Measurements from ENCODE around the gene LIMCH1. TPM values are rescaled to one million over a fixed set of nuclear protein-coding genes. Genes with fewer than 3 reads are reported as not detected.

LIMCH1 gene
- polyA plus RNA-seq, 1 of the 3 experiments (the other 2 are of a cell fraction) = 1.2 TPM

- Histone ChIP-seq H3K27ac (ENCODE audit: low read depth in 2 of 2, low read length in 1 of 2) (peak overlapping the region in 1 of 2 experiments; percentile 68; a peak in 2 of 4 replicates), H3K9me2 (no peaks in the 10 kb centered on the region), H2AFZ (ENCODE audit: low read depth) (no peak overlapping the region), H3K36me3 (replicated peaks in 1 of 2; ENCODE audit: control insufficient read depth in 1 of 2, insufficient read depth in 2 of 2, low read length in 1 of 2) (no peaks in the 10 kb centered on the region), H3K4me1 (ENCODE audit: control insufficient read depth in 1 of 2, insufficient read depth in 2 of 2, low read depth in 1 of 2, low read length in 1 of 2) (peaks cover 0 to 11% of the 10 kb centered on the region in 2 experiments; a peak in 2 of 4 replicates), H3K79me2 (ENCODE audit: insufficient read depth) (no peaks in the 10 kb centered on the region), H3K27me3 (ENCODE audit: insufficient read depth) (no peaks in the 10 kb centered on the region), H3F3A (replicated peaks; ENCODE audit: insufficient read depth) (no peaks in the 10 kb centered on the region), H3K9me3 (no peaks in the 10 kb centered on the region), H3K4me2 (no peak overlapping the region), H3K9ac (no peak overlapping the region), H4K20me1 (ENCODE audit: insufficient read depth) (no peaks in the 10 kb centered on the region), H3K4me3 (ENCODE audit: low read depth in 2 of 2, low read length in 1 of 2) (no peak overlapping the region)
- 14% methylated on average over 1 of the region's 2 CpGs for WGBS (ENCODE audit: low lambda C conversion rate)
- POLR2A ChIA-PET = no interaction called here
- DNase-seq = peak; percentile 67
- CTCF ChIA-PET = interaction anchor here (0.8 to 1.6 kb wide), 3 partner anchors 14 to 24 kb away, joined by 3 to 4 read pairs (median 3); no protein-coding TSS in a partner anchor
- TF ChIP-seq NFIC (IDR thresholded peaks at IDR 0.05; ENCODE audit: borderline replicate concordance) = no peak
- 0 out of 2 replicates have a peak, but pooled peaks have one; percentile 8 for TF ChIP-seq RAD21 (IDR thresholded peaks at IDR 0.05; ENCODE audit: low read length)
- TF ChIP-seq RCOR1 (IDR thresholded peaks at IDR 0.05; ENCODE audit: low read length) = peak; percentile 47; the same call in 1 of the 2 replicates
- TF ChIP-seq FOXM1 (IDR thresholded peaks at IDR 0.05; ENCODE audit: low read depth) = no peak
- peak; percentile 31 for TF ChIP-seq CHD2 (IDR thresholded peaks at IDR 0.05; ENCODE audit: low read length, partially characterized antibody)
- peak in 1 of 2 experiments; percentile 68; a peak in 2 of 4 replicates for TF ChIP-seq EP300 (IDR thresholded peaks at IDR 0.05; ENCODE audit: borderline replicate concordance in 1 of 2, low read depth in 1 of 2, low read length in 1 of 2)
Measured at GRCh38 chr4:41505161-41505661, 32.7 kb upstream of the LIMCH1 start.

GRCh38 chr4:41506130-41506529, 31.8 kb upstream of the LIMCH1 start:
- POLR2A ChIA-PET = no interaction called here

GRCh38 chr4:41507291-41507947, 30.5 kb upstream of the LIMCH1 start:
- WGBS (ENCODE audit: low lambda C conversion rate) = 35% methylated on average over 3 of the region's 3 CpGs
- CTCF ChIA-PET = no interaction called here
- no peak overlapping the region for H3K4me2 ChIP-seq
- H3K79me2 ChIP-seq (ENCODE audit: insufficient read depth) = no peaks in the 10 kb centered on the region
- POLR2A ChIA-PET = no interaction called here
- no peaks in the 10 kb centered on the region for H3F3A ChIP-seq (replicated peaks; ENCODE audit: insufficient read depth)
- H3K9me2 ChIP-seq = no peaks in the 10 kb centered on the region
- H3K36me3 ChIP-seq (replicated peaks in 1 of 2; ENCODE audit: control insufficient read depth in 1 of 2, insufficient read depth in 2 of 2, low read length in 1 of 2) = no peaks in the 10 kb centered on the region
- no peaks in the 10 kb centered on the region for H4K20me1 ChIP-seq (ENCODE audit: insufficient read depth)
- H3K27me3 ChIP-seq (ENCODE audit: insufficient read depth) = no peaks in the 10 kb centered on the region
- no peaks in the 10 kb centered on the region for H3K9me3 ChIP-seq
- DNase-seq = no peak
- H3K4me1 ChIP-seq (ENCODE audit: control insufficient read depth in 1 of 2, insufficient read depth in 2 of 2, low read depth in 1 of 2, low read length in 1 of 2) = peaks cover 0 to 11% of the 10 kb centered on the region in 2 experiments; a peak in 2 of 4 replicates
- no peak overlapping the region for H3K4me3 ChIP-seq (ENCODE audit: low read depth in 2 of 2, low read length in 1 of 2)
- no peak overlapping the region for H3K27ac ChIP-seq (ENCODE audit: low read depth in 2 of 2, low read length in 1 of 2)
- H3K9ac ChIP-seq = no peak overlapping the region
- no peak overlapping the region for H2AFZ ChIP-seq (ENCODE audit: low read depth)
- TF ChIP-seq RXRA (IDR thresholded peaks at IDR 0.05; ENCODE audit: borderline replicate concordance, low read depth) (no peak), RCOR1 (IDR thresholded peaks at IDR 0.05; ENCODE audit: low read length) (no peak), FOXM1 (IDR thresholded peaks at IDR 0.05; ENCODE audit: low read depth) (no peak), FOXJ3 (CRISPR knock-in tag; IDR thresholded peaks at IDR 0.05) (no peak), TCF12 (IDR thresholded peaks at IDR 0.05) (no peak), YY1 (IDR thresholded peaks at IDR 0.05; ENCODE audit: low read depth) (no peak), TEAD4 (IDR thresholded peaks at IDR 0.05; ENCODE audit: borderline replicate concordance, insufficient read depth) (no peak), ELF1 (IDR thresholded peaks at IDR 0.05) (no peak), GABPA (IDR thresholded peaks at IDR 0.05; ENCODE audit: low read depth) (no peak), MAX (IDR thresholded peaks at IDR 0.05; ENCODE audit: low read depth) (no peak), NFIC (IDR thresholded peaks at IDR 0.05; ENCODE audit: borderline replicate concordance) (no peak), EZH2phosphoT487 (IDR thresholded peaks at IDR 0.05; ENCODE audit: borderline replicate concordance, low read depth) (no peak), CHD2 (IDR thresholded peaks at IDR 0.05; ENCODE audit: low read length, partially characterized antibody) (no peak), ZBTB33 (IDR thresholded peaks at IDR 0.05; ENCODE audit: borderline replicate concordance, low read depth) (no peak), USF1 (IDR thresholded peaks at IDR 0.05; ENCODE audit: borderline replicate concordance, low read depth) (no peak), SIN3A (IDR thresholded peaks at IDR 0.05; ENCODE audit: borderline replicate concordance, low read depth, low read length) (no peak)

More at GRCh38 chr4:41506130-41506529, 31.8 kb upstream of the LIMCH1 start:
- TF ChIP-seq ELF1 (IDR thresholded peaks at IDR 0.05) (no peak), GATA2 (CRISPR knock-in tag; IDR thresholded peaks at IDR 0.05) (0 out of 2 replicates have a peak, but pooled peaks have one; percentile 14)
- no peak overlapping the region for H3K4me2 ChIP-seq
- H3F3A ChIP-seq (replicated peaks; ENCODE audit: insufficient read depth) = no peaks in the 10 kb centered on the region
- H3K4me1 ChIP-seq (ENCODE audit: control insufficient read depth in 1 of 2, insufficient read depth in 2 of 2, low read depth in 1 of 2, low read length in 1 of 2) = peaks cover 0 to 11% of the 10 kb centered on the region in 2 experiments; a peak in 2 of 4 replicates
- no peak for DNase-seq
- H4K20me1 ChIP-seq (ENCODE audit: insufficient read depth) = no peaks in the 10 kb centered on the region
- H3K27ac ChIP-seq (ENCODE audit: low read depth in 2 of 2, low read length in 1 of 2) = no peak overlapping the region; a peak in 1 of 4 replicates
- H3K9me2 ChIP-seq = no peaks in the 10 kb centered on the region
- no peak overlapping the region for H2AFZ ChIP-seq (ENCODE audit: low read depth)
- H3K79me2 ChIP-seq (ENCODE audit: insufficient read depth) = no peaks in the 10 kb centered on the region
- H3K36me3 ChIP-seq (replicated peaks in 1 of 2; ENCODE audit: control insufficient read depth in 1 of 2, insufficient read depth in 2 of 2, low read length in 1 of 2) = no peaks in the 10 kb centered on the region
- no peaks in the 10 kb centered on the region for H3K27me3 ChIP-seq (ENCODE audit: insufficient read depth)
- no peak overlapping the region for H3K4me3 ChIP-seq (ENCODE audit: low read depth in 2 of 2, low read length in 1 of 2)
- WGBS (ENCODE audit: low lambda C conversion rate) = 38% methylated on average over 2 of the region's 2 CpGs
- H3K9me3 ChIP-seq = no peaks in the 10 kb centered on the region
- CTCF ChIA-PET = interaction anchor here (0.8 kb wide), 1 partner anchor 21 kb away, joined by 3 read pairs; no protein-coding TSS in a partner anchor
- H3K9ac ChIP-seq = no peak overlapping the region
